SJCRH30 (cell line): Measurements from ENCODE around the gene SIGLEC9. TPM values are rescaled to one million over a fixed set of nuclear protein-coding genes. Genes with fewer than 3 reads are reported as not detected.
"Not testable (repeated sequence)": the region's sequence is repeated elsewhere in the genome, so short reads cannot be mapped to it uniquely, and the experiment has no call there.

Source experiments
- DNase-seq, 2 experiments: peaks; one replicate each; pipeline ENCODE4 v3.0.0-alpha.2; 2015 to 2020
- H3K27ac ChIP-seq: fragments of 250-450 bp; sonication (Bioruptor Pico); 2 replicates; pipeline ENCODE4 v1.5.1; 2020; ENCODE audit warnings: mild to moderate bottlenecking, moderate library complexity
- H3K27me3 ChIP-seq: fragments of 250-450 bp; sonication (Bioruptor Pico); 2 replicates; pipeline ENCODE4 v1.5.1; 2020; ENCODE audit warnings: mild to moderate bottlenecking, moderate library complexity
- H3K36me3 ChIP-seq: fragments of 250-450 bp; sonication (Bioruptor Pico); 2 replicates; pipeline ENCODE4 v1.5.1; 2020; ENCODE audit warnings: mild to moderate bottlenecking, moderate library complexity
- H3K4me1 ChIP-seq: fragments of 250-450 bp; sonication (Bioruptor Pico); 2 replicates; pipeline ENCODE4 v1.5.1; 2020; ENCODE audit warnings: mild to moderate bottlenecking, moderate library complexity
- H3K4me3 ChIP-seq: fragments of 250-450 bp; sonication (Bioruptor Pico); 2 replicates; pipeline ENCODE4 v1.5.1; 2020; ENCODE audit warnings: mild to moderate bottlenecking, moderate library complexity
- H3K9me3 ChIP-seq: fragments of 250-450 bp; sonication (Bioruptor Pico); replicated peaks from 2 replicates; pipeline ENCODE4 v1.5.1; 2020; ENCODE audit warnings: mild to moderate bottlenecking, moderate library complexity
- total RNA-seq: library from RNA; depleted of rRNA; stranded (reverse); fragments of >200 nt; shearing (Covaris generic); gene quantifications from 2 replicates; pipeline ENCODE4 v1.2.3, GENCODE V29; 2014

The SIGLEC9 gene
- total RNA-seq, 1 experiment from 2014 or later, result not detected

- Histone ChIP-seq H3K4me3 (no peak overlapping the region), H3K27me3 (peaks cover 19% of the 10 kb centered on the region), H3K4me1 (no peaks in the 10 kb centered on the region), H3K9me3 (no peaks in the 10 kb centered on the region), H3K36me3 (no peaks in the 10 kb centered on the region), H3K27ac (no peak overlapping the region)
- DNase-seq, result no peak
These were observed 15.7 kb downstream of the SIGLEC9 start for GRCh38 chr19:51140441-51140840.

- Histone ChIP-seq H3K9me3 (no peaks in the 10 kb centered on the region), H3K4me1 (no peaks in the 10 kb centered on the region), H3K4me3 (no peak overlapping the region), H3K27me3 (peaks cover 16% of the 10 kb centered on the region), H3K27ac (no peak overlapping the region), H3K36me3 (no peaks in the 10 kb centered on the region)
- no peak for DNase-seq
These were observed 16.5 kb downstream of the SIGLEC9 start for GRCh38 chr19:51141181-51141580.

DNA sequence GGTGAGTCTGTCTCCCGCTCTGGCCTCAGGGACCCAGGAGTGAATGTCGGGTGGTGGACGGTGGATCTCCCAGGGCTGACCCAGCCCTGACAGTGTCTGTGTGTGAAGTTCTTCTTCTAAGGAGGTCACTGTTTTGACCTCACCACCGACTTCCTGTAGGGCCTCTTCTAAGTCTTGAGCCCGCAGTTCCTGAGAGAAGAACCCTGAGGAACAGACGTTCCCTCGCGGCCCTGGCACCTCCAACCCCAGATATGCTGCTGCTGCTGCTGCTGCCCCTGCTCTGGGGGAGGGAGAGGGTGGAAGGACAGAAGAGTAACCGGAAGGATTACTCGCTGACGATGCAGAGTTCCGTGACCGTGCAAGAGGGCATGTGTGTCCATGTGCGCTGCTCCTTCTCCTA lies 17.4 kb downstream of the SIGLEC9 start, which contains the start of gene SIGLEC7:
Gene SIGLEC7, plus strand, starts transcription at position 183 of the 400 bp plus-strand sequence. Its CDS starts 69 bp downstream, at position 252.
- Histone ChIP-seq H3K4me3 (no peak within 1 kb of the TSS), H3K9me3 (no peaks in the 10 kb centered on the region), H3K27ac (no peak within 1 kb of the TSS), H3K27me3 (peaks cover 16% of the 10 kb centered on the region), H3K36me3 (no peaks in the 10 kb centered on the region), H3K4me1 (no peaks in the 10 kb centered on the region)
- DNase-seq, result no peak

GRCh38 chr19:51142809-51143475 lies 18.2 kb downstream of the SIGLEC9 start:
- H3K4me1 ChIP-seq, H3K4me3 ChIP-seq, H3K36me3 ChIP-seq, H3K27ac ChIP-seq, H3K9me3 ChIP-seq, DNase-seq: not testable (repeated sequence)
- H3K27me3 ChIP-seq, result peaks cover 16% of the 10 kb centered on the region

- no peak overlapping the region for H3K4me3 ChIP-seq
- H3K4me1 ChIP-seq, result no peaks in the 10 kb centered on the region
- H3K9me3 ChIP-seq, result no peaks in the 10 kb centered on the region
- peaks cover 16% of the 10 kb centered on the region for H3K27me3 ChIP-seq
- H3K27ac ChIP-seq, result no peak overlapping the region
- no peak for DNase-seq
- H3K36me3 ChIP-seq, result no peaks in the 10 kb centered on the region
These were observed 18.8 kb downstream of the SIGLEC9 start for GRCh38 chr19:51143486-51143885.

- Histone ChIP-seq H3K27ac (no peak overlapping the region), H3K36me3 (no peaks in the 10 kb centered on the region), H3K4me1 (no peaks in the 10 kb centered on the region), H3K9me3 (no peaks in the 10 kb centered on the region), H3K27me3 (peaks cover 11% of the 10 kb centered on the region), H3K4me3 (no peak overlapping the region)
- DNase-seq, result no peak
These were observed 19.9 kb downstream of the SIGLEC9 start for GRCh38 chr19:51144482-51145045.

DNA sequence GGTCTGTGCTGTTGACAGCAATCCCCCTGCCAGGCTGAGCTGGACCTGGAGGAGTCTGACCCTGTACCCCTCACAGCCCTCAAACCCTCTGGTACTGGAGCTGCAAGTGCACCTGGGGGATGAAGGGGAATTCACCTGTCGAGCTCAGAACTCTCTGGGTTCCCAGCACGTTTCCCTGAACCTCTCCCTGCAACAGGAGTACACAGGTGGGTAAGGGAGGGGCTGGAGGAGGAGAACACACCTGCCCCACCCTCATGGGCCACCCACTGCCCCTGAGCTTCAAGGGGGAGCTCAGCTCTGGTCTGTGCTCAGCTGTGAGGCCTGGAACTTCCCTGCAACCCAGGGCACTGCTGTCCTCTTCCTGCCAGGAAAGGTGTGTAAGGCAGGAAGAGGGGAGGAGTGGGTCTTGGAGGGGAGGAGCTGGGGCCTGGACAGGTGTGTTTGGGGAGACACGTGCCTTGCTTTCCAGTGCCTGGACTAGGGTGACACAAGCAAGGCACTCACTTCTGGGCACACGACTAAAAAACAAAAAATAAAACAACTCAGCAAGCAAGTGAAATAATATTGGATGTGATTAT lies 21.3 kb downstream of the SIGLEC9 start:
- no peak overlapping the region for H3K4me3 ChIP-seq
- no peaks in the 10 kb centered on the region for H3K9me3 ChIP-seq
- no peaks in the 10 kb centered on the region for H3K4me1 ChIP-seq
- no peak for DNase-seq
- H3K27me3 ChIP-seq, result peaks cover 7% of the 10 kb centered on the region; the same call in 1 of the 2 replicates
- H3K36me3 ChIP-seq, result no peaks in the 10 kb centered on the region
- H3K27ac ChIP-seq, result no peak overlapping the region

- Histone ChIP-seq H3K4me3 (no peak overlapping the region), H3K27me3 (peaks cover 7% of the 10 kb centered on the region; the same call in 1 of the 2 replicates), H3K9me3 (no peaks in the 10 kb centered on the region), H3K36me3 (no peaks in the 10 kb centered on the region), H3K4me1 (no peaks in the 10 kb centered on the region), H3K27ac (no peak overlapping the region)
- no peak for DNase-seq
These were observed 22.0 kb downstream of the SIGLEC9 start for GRCh38 chr19:51146751-51147150.

DNA sequence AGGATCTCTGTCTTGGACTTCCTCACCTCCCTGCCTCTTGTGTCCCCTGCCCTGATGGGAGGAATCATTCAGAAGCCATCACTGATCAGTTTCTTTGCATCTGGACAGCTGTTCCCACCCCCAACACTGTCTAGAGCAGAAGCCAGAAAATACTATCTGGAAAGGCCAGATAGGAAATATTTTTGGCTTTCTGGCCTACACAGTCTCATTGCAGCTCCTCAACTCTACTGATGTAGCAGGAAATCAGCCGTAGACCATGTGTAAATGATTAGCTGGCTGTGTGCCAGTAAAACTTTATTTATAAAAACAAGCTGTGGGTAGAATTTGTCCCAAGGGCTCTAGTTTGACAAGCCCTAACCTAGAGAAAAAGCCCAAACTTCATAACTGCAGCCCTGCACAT lies 23.0 kb downstream of the SIGLEC9 start:
- no peaks in the 10 kb centered on the region for H3K36me3 ChIP-seq
- DNase-seq, result no peak
- H3K4me1 ChIP-seq, result no peaks in the 10 kb centered on the region
- H3K4me3 ChIP-seq, result no peak overlapping the region
- no peak overlapping the region for H3K27ac ChIP-seq
- peaks cover 5% of the 10 kb centered on the region; the same call in 1 of the 2 replicates for H3K27me3 ChIP-seq
- H3K9me3 ChIP-seq, result no peaks in the 10 kb centered on the region

- H3K27me3 ChIP-seq, result peaks cover 10% of the 10 kb centered on the region; the same call in 1 of the 2 replicates
- H3K4me3 ChIP-seq, result no peak overlapping the region
- no peaks in the 10 kb centered on the region for H3K9me3 ChIP-seq
- no peak overlapping the region for H3K27ac ChIP-seq
- no peaks in the 10 kb centered on the region for H3K4me1 ChIP-seq
- no peak for DNase-seq
- H3K36me3 ChIP-seq, result no peaks in the 10 kb centered on the region
These were observed 23.9 kb downstream of the SIGLEC9 start for GRCh38 chr19:51148580-51148979.

DNA sequence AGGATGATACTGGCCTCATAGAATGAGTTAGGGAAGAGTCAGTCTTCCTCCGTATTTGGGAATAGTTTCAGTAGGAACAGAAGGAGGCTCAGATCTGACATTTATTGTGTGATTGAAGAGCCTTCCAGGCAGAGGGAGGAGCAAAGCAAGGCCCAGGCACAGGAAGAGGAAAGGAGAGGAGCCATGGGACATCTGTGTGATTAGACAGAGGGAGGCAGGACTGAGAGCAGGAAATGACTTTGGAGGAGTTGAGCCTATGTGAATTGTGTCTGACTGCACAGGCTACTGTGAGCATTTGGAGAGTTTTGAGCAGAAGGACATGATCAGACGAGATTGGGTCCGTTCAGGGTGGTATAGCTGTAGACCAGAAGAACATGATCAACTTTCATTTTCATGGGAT lies 25.9 kb downstream of the SIGLEC9 start:
- DNase-seq, result no peak
- no peak overlapping the region for H3K27ac ChIP-seq
- no peaks in the 10 kb centered on the region for H3K36me3 ChIP-seq
- H3K4me1 ChIP-seq, result no peaks in the 10 kb centered on the region
- no peaks in the 10 kb centered on the region for H3K9me3 ChIP-seq
- H3K27me3 ChIP-seq, result peaks cover 8% of the 10 kb centered on the region; the same call in 1 of the 2 replicates
- H3K4me3 ChIP-seq, result no peak overlapping the region

DNA sequence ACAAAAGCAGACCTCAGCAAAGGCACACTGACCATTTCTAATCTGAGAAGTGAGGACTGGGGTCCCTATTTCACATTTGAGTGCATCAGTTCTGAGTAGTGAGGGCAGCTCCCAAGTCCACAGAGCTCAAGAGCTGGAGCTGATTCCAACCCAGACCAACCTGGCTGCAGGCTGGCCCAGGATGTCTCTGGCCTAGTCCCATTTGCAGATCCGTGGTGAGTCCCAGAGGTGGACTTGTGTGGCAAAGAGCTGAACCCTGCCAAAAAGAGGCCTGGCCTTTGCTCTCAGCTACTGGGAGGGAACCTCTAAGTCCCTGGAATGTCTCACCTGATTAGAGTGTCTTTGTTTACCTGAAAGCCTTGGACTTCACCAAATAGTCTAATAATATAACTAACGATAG lies 32.0 kb downstream of the SIGLEC9 start:
- Histone ChIP-seq H3K9me3 (no peaks in the 10 kb centered on the region), H3K4me3 (no peak overlapping the region)
- DNase-seq, result no peak

DNA sequence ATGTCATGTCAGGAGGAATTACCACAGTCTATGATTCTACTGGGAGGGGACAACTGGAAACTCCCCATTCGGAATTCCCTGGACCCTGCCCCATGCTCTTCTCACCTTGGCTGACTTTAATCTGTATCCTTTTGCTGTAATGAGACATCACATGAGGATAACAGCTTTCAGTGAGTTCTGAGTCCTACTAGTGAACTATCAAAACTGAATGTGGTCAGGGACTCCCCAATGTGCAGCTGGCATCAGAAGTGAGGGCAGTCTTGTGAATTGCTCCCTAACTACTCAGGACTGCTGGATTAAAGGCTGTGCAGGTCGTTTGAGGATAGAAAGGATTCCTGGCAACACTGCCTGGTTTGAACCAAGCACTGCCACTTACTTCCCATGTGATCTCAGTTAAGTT lies 32.6 kb downstream of the SIGLEC9 start:
- no peak overlapping the region for H3K27ac ChIP-seq
- no peaks in the 10 kb centered on the region for H3K4me1 ChIP-seq
- no peaks in the 10 kb centered on the region for H3K36me3 ChIP-seq
- no peak for DNase-seq
- no peaks in the 10 kb centered on the region for H3K9me3 ChIP-seq
- H3K27me3 ChIP-seq, result peaks cover 9% of the 10 kb centered on the region; the same call in 1 of the 2 replicates
- no peak overlapping the region for H3K4me3 ChIP-seq

More for the DNA sequence above, 32.0 kb downstream of the SIGLEC9 start:
- Histone ChIP-seq H3K27me3 (peaks cover 11% of the 10 kb centered on the region; the same call in 1 of the 2 replicates), H3K4me1 (no peaks in the 10 kb centered on the region), H3K36me3 (no peaks in the 10 kb centered on the region), H3K27ac (no peak overlapping the region)

GRCh38 chr19:51158474-51159129 lies 33.9 kb downstream of the SIGLEC9 start:
- no peaks in the 10 kb centered on the region for H3K36me3 ChIP-seq
- H3K27ac ChIP-seq, result no peak overlapping the region
- H3K27me3 ChIP-seq, result peaks cover 3% of the 10 kb centered on the region; the same call in 1 of the 2 replicates
- no peaks in the 10 kb centered on the region for H3K9me3 ChIP-seq
- no peak overlapping the region for H3K4me3 ChIP-seq
- no peaks in the 10 kb centered on the region for H3K4me1 ChIP-seq
- DNase-seq, result peak; percentile 37 to 62

- Histone ChIP-seq H3K9me3 (no peaks in the 10 kb centered on the region), H3K36me3 (no peaks in the 10 kb centered on the region), H3K27me3 (peaks cover 7% of the 10 kb centered on the region; the same call in 1 of the 2 replicates), H3K4me3 (no peak overlapping the region), H3K4me1 (no peaks in the 10 kb centered on the region), H3K27ac (no peak overlapping the region)
- no peak for DNase-seq
These were observed 35.0 kb downstream of the SIGLEC9 start for GRCh38 chr19:51159656-51160055.
